ENCODE data around the gene NADSYN1.

Gene NADSYN1

GRCh38 chr11:71491531-71491930 lies 38.5 kb downstream of the NADSYN1 start:
- DNase-seq (ENCODE audit: low spot score): no peak

DNA sequence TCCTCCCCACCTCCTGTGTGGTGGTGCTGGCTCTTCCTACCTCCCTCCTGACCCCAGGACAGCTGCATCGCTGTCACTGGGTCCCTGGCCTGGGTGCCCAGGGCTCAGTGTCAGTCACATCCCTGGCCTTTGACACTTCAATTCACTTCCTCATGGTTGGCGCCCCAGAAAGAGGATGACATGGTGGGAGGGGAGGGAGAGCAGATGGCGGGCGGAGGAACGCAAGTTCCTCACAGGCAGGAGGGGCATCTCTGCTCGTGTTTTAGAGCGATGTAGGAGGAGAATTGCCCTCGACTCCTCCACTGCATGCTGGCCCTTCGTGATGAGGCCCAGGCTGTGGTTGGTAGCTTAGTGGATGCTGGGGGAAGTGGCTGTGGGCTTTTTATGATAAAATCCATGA lies 38.9 kb downstream of the NADSYN1 start:
- DNase-seq (ENCODE audit: low spot score): no peak

DNA sequence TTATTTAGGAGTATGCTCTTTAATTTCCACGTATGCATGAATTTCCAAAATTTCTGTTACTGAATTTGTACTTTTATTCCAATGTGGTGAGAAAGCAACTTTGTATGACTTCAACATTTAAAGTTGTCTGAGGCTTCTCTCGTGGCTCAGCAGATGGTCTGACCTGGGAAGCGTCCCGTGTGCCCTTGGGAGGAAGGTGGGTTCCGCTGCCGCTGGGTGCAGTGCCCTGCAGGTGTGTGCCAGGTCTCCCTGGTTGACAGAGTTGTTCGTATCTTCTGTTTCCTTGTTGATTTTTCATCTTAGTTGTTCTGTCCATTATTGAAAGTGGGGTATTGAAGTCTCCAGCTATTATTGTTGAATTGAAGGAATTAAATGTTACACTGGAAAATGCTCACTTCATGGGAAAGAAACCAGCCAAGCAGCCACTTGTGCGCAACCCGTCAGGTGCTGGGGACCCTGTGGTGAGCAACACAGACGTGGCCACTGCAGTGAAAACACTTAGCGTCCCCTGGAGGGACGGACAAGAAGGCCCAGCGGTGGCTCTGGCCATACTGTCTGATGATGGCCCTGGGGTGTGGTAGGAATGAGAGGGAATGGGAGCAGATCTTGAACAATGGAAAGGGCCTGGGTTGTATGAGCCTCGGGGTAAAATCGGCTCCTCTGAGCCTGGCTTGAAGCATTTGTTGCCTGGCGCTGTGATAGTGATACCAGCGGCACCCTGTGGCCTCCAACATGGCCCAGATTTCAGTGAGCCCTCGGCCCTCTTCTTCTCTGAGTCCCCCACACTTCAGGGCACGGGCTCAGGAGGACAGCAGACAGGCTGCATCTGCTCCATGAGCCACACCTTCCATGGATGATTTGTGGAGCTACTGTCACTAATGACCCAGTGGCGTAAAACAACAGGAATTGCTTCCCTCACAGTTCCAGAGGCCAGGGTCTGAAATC lies 42.6 kb downstream of the NADSYN1 start:
- DNase-seq (ENCODE audit: low spot score): no peak

- no peak for DNase-seq (ENCODE audit: low spot score)
Observed at GRCh38 chr11:71496421-71496820, 43.4 kb downstream of the NADSYN1 start.

GRCh38 chr11:71498091-71498490 lies 45.1 kb downstream of the NADSYN1 start:
- no peak for DNase-seq (ENCODE audit: low spot score)

- no peak for DNase-seq (ENCODE audit: low spot score)
Observed at GRCh38 chr11:71499125-71499524, 46.1 kb downstream of the NADSYN1 start.

- no peak for DNase-seq (ENCODE audit: low spot score)
Observed at GRCh38 chr11:71499546-71499945, 46.5 kb downstream of the NADSYN1 start.

- no peak for DNase-seq (ENCODE audit: low spot score)
Observed at GRCh38 chr11:71500601-71501021, 47.6 kb downstream of the NADSYN1 start.

- no peak for DNase-seq (ENCODE audit: low spot score)
Observed at GRCh38 chr11:71501071-71501985, 48.3 kb downstream of the NADSYN1 start.

DNA sequence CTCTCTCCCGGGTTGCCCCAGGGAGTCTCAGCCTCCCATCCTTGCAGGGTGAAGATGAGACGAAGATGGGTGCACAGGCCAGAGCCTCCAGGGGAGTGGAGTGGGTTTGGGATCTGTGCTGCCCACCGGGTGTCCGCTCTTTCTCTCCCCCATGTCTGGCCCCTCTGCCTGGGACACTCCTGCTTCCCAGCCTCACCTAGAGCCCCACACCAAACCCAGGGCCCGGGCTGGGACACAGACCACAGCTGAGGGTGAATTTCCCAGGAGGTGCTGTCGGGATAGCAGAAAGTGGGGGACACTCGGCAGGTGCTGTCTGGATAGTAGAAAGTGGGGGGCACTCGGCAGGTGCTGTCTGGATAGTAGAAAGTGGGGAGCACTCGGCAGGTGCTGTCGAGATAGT lies 49.0 kb downstream of the NADSYN1 start:
- DNase-seq (ENCODE audit: low spot score): no peak

- DNase-seq (ENCODE audit: low spot score): no peak
Observed at GRCh38 chr11:71502871-71503435, 50.0 kb downstream of the NADSYN1 start.

GRCh38 chr11:71504531-71504930 lies 51.5 kb downstream of the NADSYN1 start:
- no peak for DNase-seq (ENCODE audit: low spot score)

GRCh38 chr11:71505001-71505400 lies 52.0 kb downstream of the NADSYN1 start:
- DNase-seq (ENCODE audit: low spot score): no peak

DNA sequence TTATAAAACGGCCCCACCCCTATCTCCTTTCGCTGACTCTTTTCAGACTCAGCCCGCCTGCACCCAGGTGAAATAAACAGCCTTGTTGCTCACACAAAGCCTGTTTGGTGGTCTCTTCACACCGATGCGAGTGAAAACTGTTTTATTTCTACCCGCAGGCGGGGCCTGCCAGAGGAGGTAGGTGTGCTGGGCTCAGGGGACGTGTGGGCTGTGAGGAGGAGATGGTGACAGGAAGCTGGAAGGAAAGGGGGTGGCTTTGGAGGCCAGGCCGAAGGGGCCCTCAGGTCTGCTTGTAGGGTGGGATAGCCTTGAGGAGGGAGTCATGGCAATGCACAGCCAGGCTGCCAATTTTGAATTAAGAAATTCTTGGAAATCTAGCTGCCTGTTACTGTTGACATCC lies 52.8 kb downstream of the NADSYN1 start:
- no peak for DNase-seq (ENCODE audit: low spot score)

GRCh38 chr11:71507102-71507501 lies 54.1 kb downstream of the NADSYN1 start:
- no peak for DNase-seq (ENCODE audit: low spot score)

GRCh38 chr11:71518506-71519471 lies 65.8 kb downstream of the NADSYN1 start:
- DNase-seq (ENCODE audit: low spot score): no peak

DNA sequence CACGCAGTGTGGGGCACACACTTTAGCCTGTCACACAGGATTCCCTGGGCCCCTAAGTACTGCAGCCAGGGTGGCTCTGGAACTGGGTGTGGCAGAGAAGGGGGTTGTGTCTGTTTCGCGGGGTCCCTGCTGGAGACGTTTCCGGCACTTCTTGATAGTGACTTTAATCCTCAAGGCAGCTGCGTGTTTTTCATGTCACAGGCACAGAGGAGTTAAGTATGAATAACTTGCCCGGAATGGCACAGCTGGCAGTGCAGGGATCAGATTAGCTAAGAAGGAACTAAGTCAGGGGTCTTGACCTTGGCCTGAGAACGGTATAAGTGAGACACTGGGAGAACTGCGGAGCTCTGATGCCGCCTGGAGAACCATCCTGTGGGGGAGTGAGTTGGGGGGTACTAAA lies 66.5 kb downstream of the NADSYN1 start:
- no peak for DNase-seq (ENCODE audit: low spot score)

DNA sequence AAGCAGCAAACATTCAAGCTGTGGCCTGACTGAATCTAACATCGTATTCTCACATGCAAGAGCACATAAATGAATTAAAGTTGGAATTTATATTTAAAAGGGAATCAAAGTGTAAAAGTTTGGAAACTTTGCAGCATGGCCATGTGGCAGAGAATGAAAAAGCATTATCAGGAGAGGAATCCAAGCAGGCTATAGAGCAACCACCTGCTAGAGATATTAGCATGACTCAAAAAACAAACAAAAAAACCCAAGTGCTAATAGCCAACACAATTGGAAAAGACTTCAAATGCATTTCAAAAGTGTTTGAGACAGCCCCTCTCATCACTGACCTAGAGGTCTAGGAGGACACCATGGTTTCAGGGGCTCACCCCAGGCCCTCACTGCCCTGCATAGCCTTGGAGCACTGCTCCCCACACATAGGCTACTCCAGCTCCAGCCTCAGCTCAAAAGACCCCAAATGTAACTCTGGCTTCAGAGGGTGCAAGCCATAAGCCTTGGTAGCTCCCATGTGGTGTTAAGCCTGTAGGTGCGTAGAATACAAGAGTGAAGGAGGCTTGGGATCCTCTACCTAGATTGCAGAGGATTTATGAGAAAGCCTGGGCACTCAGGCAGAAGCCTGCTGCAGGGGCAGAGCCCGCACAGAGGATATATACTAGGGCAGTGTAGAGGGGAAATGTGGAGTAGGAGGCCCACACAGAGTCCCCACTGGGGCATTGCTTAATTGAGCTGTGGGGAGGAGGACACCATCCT lies 72.4 kb downstream of the NADSYN1 start:
- no peak for DNase-seq (ENCODE audit: low spot score)

GRCh38 chr11:71525938-71526495 lies 73.0 kb downstream of the NADSYN1 start:
- no peak for DNase-seq (ENCODE audit: low spot score)

Measured in COLO829 (cell line).